NCI-H2081 treated with DMSO at 0.1 percent for 48 hours (cell line): ENCODE results near the gene CRCP.
"Not testable (repeated sequence)": the region's sequence is repeated elsewhere in the genome, so short reads cannot be mapped to it uniquely, and the experiment has no call there.

Experiments
- DNase-seq: peaks from one replicate; lab custom pipeline; 2025; lab: John Stamatoyannopoulos, UW

The CRCP gene

DNA sequence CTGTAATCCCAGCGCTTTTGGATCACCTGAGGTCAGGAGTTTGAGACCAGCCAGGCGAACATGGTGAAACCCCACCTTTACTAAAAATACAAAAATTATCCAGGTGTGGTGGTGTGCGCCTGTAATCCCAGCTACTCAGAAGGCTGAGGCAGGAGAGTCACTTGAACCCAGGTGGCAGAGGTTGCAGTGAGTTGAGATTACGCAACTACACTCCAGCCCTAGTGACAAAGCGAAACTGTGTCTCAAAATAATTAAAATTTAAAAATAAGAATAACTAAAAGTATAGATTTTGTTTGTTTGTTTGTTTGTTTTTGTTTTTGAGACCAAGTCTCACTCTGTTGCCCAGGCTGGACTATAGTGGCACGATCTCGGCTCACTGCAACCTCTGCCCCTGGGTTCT is 41.4 kb downstream of the CRCP start:
- DNase-seq: not testable (repeated sequence)

- no peak for DNase-seq
Observed at GRCh38 chr7:66157060-66157459, 42.4 kb downstream of the CRCP start.

- DNase-seq: no peak
Observed at GRCh38 chr7:66162622-66163021, 48.0 kb downstream of the CRCP start.

DNA sequence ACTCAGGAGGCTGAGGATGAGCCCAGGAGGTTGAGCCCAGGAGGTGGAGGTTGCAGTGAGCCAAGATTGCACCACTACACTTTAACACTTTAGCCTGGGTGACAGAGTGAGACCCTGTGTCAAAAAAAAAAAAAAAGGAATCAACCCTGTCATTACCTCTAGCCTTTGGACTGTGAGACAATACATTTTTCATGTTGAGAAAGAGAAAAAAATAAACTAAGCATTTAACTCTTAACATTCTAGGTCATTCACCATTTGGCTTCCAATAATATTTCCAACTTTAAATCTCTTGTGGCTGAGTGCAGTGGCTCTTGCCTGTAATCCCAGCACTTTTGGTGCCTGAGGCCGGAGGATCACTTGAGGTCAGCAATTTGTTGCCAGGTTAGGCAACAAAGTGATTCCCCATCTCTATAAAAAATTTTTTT is 48.6 kb downstream of the CRCP start:
- DNase-seq: no peak

- no peak for DNase-seq
Observed at GRCh38 chr7:66164356-66164755, 49.7 kb downstream of the CRCP start.

GRCh38 chr7:66167773-66168387 is 53.2 kb downstream of the CRCP start:
- DNase-seq: no peak

DNA sequence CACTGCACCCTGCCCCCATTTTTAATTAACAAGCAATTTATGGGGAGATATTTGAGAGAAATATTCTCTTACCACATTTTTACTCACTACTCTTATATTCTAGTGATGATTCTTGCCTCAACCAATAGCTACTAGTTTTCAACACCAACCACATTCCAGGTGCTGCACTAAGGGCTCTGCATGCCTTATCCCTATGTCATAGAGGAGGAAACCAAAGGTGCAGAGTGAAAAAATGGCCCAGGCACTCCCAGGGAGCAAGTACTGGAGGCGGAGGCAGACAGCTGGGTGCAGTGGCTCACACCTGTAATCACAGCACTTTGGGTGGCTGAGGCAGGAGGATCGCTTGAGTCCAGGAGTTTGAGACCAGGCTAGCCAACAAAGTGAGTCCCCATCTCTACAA is 55.0 kb downstream of the CRCP start:
- DNase-seq: no peak

DNA sequence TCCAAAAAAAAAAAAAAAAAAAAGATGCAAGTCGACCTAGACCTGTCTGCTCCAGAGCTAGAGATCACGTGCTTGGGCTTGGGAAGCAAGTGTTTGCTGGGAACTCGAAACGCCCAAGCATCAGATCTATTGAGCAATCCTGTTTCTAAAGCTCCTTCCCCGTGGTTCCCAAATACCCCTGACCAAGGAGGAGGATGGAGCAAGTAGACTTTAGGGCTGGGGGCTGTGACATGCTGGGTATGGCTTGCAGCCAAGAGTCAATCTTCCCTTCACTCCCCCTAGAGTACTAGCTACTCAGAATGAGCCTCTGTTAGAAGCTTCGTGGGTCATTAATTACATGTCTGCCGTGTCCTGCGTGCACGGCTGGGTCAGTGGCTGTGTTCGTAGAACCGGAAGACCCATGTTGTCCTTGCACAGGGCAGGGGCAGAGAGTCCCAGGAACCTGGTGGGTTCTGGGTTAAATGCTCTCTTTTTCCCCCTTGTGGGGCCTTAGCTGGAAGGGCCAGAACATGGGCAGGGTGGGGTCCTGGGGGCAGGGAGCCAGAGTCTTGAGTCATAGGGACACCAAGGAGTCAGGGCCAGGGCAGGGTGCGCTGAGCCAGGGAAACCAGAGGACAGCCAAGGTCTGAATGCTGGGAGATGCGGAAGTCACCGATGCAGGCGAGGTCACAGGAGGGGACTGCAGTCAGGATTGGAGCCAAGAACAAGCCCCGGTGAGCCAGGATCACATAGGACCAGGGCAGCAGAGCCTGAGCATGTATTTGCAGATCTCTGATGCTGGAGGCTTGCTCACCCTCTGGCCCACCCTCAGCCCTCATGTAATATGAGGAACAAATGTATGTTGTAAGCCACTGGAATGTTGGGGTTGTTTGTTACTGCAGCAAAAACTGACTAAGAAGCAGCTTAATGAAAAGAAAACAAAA is 55.9 kb downstream of the CRCP start:
- no peak for DNase-seq

GRCh38 chr7:66172536-66173401 is 58.1 kb downstream of the CRCP start:
- DNase-seq: not testable (repeated sequence)

GRCh38 chr7:66173856-66174255 is 59.2 kb downstream of the CRCP start:
- no peak for DNase-seq

DNA sequence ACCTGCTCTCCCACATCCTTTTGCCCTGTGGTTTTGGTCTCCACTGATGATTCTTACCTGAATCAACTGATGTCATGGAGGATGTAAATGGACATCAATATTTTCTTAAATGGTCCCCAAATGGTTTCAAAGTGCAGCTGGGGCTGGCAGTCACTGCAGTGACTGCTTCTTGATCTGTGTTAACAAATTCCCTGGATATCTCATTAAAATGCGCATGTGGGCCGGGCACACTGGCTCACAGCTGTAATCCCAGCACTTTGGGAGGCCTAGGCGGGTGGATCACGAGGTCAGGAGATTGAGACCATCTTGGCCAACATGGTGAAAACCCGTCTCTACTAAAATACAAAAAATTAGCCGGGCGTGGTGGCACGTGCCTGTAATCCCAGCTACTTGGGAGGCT is 60.4 kb downstream of the CRCP start:
- not testable (repeated sequence) for DNase-seq

DNA sequence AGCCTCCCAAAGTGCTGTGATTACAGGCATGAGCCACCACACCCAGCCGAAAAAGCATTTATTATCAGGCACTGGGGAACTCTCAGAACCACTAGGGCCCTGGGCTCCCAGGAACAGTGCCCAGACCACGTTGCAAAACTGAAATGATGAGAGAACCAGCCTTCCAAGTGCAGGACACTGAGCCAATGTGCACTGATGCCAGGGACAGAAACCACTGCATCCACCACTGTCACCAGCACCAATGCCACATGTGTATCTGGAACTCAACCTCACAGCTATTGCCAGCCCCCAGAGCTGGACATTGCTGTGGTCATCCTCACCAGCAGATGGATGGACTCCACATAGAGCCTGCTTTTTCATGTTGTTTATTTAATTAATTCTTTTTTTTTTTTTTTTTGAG is 62.3 kb downstream of the CRCP start:
- no peak for DNase-seq

GRCh38 chr7:66178258-66178657 is 63.6 kb downstream of the CRCP start:
- no peak for DNase-seq

- DNase-seq: no peak
Observed at GRCh38 chr7:66181329-66181728, 66.7 kb downstream of the CRCP start.

- DNase-seq: no peak
Observed at GRCh38 chr7:66181845-66182244, 67.2 kb downstream of the CRCP start.

- DNase-seq: no peak
Observed at GRCh38 chr7:66182920-66183319, 68.3 kb downstream of the CRCP start.

GRCh38 chr7:66183700-66184099 is 69.1 kb downstream of the CRCP start:
- no peak for DNase-seq

DNA sequence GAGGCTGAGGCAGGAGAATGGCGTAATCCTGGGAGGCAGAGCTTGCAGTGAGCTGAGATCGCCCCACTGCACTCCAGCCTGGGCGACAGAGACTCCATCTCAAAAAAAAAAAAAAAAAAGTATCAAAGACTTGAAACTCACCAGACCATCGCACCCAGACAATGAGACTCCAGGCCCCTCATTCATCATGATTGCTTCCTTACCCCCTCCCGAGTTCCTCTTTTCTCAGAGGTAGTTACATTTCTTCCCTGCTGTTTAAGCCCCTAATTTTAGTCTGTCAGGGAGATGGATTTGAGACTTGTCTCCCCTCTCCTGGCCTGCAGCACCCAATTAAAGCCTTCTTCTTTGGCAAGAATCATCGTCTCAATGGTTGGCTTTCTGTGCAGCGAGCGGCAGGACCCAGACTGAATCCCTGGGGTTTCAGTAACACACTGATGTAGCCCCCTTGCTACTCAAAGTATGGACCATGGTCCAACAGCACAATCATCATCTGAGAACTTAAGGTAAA is 71.1 kb downstream of the CRCP start:
- no peak for DNase-seq

DNA sequence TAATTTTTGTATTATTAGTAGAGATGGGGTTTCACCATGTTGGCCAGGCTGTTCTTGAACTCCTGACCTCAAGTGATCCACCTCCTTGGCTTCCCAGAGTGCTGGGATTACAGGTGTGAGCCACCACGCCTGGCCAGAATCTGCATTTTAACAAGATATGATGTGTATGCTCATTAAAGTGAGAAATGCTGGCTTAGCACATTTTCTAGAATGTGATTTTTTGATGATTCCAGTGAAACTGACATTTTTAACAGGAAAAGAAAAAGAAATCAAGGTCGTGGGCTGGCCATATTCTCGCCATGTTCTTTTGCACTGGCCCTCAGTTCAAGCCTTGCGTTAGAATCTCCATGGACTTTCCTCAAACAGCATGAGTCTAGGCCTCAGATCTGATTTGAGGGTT is 72.3 kb downstream of the CRCP start:
- DNase-seq: no peak

DNA sequence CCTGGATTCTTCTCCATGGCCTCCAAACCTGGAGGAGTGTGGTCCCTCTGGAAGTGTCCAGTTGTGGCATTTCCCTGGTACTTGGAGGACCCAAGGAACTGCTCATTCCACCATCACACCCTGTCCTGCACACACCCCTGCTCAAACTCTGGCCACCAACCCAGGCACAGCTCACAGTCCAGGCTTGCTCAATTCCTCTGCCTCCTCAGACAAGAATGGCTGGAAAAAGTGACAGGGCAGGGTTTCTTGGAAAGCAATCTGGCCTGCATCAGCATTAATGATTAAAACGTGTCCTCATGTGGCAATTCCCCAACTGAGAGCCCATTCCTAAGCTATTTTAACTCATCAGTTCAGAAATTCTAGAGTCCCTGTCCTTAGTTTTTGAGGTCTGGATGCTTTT is 73.3 kb downstream of the CRCP start:
- no peak for DNase-seq

DNA sequence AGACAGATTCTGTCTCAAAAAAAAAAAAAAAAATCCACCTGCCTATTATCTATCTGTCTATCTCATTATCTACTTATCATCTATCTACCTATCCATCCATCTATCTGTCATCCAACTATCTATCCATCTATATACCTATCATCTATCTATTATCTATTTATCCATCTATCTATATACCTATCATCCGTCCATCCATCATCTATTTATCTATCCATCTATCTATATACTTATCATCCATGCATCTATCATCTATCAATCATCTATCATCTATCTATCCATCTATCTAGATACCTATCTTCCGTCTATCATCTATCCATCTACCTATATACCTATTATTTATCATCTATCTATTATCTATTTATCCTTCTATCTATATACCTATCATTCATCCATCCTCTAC is 74.0 kb downstream of the CRCP start:
- no peak for DNase-seq
